Mononuclear cell (primary cell): Measurements from ENCODE around the gene EPB41L1. TPM values are rescaled to one million over a fixed set of nuclear protein-coding genes. Genes with fewer than 3 reads are reported as not detected.
"Not testable (repeated sequence)": the region's sequence is repeated elsewhere in the genome, so short reads cannot be mapped to it uniquely, and the experiment has no call there.

Experiments
- H3K27me3 ChIP-seq: 2 replicates; pipeline ENCODE4 v1.6.0; 2011; ENCODE audit warnings: low read length, control low read depth; ENCODE audit not compliant: insufficient read depth
- H3K4me1 ChIP-seq: 2 replicates; pipeline ENCODE4 v1.5.1; 2011; ENCODE audit warnings: mild to moderate bottlenecking, low read length, control low read depth; ENCODE audit not compliant: insufficient read depth
- H3K4me3 ChIP-seq: 2 replicates; pipeline ENCODE4 v1.5.1; 2011; ENCODE audit warnings: mild to moderate bottlenecking, low read length, moderate library complexity
- H3K9me3 ChIP-seq: 2 replicates; pipeline ENCODE4 v1.5.1; 2011; ENCODE audit warnings: low read depth, mild to moderate bottlenecking, control low read depth, low read length
- total RNA-seq: library from RNA; depleted of rRNA; stranded (reverse); fragments of >200 nt; gene quantifications from one replicate; pipeline ENCODE4 v1.2.3, GENCODE V29; 2012

EPB41L1 gene
- total RNA-seq, 1 donor = 0.21 TPM

- not testable (repeated sequence) for H3K4me1 ChIP-seq, H3K9me3 ChIP-seq, H3K4me3 ChIP-seq, H3K27me3 ChIP-seq
These were observed 17.2 kb upstream of the EPB41L1 start for GRCh38 chr20:36137313-36137712.

DNA sequence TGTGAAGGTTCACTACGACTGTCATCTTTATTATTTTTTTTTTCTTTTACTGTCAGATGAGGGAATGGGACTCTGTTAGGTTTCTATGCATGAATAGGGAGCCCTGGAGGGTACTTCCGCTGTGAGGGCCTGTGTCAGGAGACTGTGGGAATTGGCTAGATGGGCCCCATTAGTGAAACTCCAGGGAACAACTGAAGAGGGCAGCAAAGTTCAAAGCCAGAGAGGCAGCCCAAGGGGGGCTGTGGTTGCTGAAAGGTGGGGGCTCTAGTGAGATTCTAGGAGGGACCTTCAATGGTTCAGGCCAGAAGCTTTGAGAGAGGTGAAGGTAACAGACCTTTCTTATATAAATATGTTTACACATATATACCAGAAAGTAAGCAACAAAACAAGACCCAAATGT is 13.2 kb upstream of the EPB41L1 start:
- Histone ChIP-seq H3K9me3 (no peaks in the 10 kb centered on the region), H3K27me3 (no peaks in the 10 kb centered on the region), H3K4me1 (no peaks in the 10 kb centered on the region), H3K4me3 (no peak overlapping the region)

DNA sequence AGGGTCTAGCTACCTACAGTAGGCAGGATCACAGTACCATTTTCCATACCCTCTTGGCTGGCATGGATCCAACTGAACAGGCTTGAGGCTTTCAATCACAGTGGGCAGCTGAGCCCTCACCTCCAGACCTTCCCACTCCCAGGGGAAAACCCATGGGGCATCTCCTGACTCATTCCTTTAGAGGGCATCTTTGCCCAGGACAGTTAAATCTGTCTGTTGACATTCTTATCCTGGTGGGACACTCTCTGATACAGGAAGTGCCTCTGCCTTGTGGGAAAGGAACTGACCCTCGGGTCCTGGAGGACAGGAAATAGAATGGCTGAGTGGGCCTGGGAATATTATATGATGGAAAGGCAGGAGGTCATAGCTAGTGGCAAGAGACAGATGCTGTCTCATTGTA is 10.2 kb upstream of the EPB41L1 start:
- H3K4me1 ChIP-seq = no peaks in the 10 kb centered on the region
- H3K9me3 ChIP-seq = no peaks in the 10 kb centered on the region
- H3K4me3 ChIP-seq = no peak overlapping the region
- H3K27me3 ChIP-seq = no peaks in the 10 kb centered on the region

GRCh38 chr20:36145877-36146707 is 8.4 kb upstream of the EPB41L1 start:
- Histone ChIP-seq H3K4me1 (no peaks in the 10 kb centered on the region), H3K9me3 (no peaks in the 10 kb centered on the region), H3K27me3 (no peaks in the 10 kb centered on the region), H3K4me3 (no peak overlapping the region)

DNA sequence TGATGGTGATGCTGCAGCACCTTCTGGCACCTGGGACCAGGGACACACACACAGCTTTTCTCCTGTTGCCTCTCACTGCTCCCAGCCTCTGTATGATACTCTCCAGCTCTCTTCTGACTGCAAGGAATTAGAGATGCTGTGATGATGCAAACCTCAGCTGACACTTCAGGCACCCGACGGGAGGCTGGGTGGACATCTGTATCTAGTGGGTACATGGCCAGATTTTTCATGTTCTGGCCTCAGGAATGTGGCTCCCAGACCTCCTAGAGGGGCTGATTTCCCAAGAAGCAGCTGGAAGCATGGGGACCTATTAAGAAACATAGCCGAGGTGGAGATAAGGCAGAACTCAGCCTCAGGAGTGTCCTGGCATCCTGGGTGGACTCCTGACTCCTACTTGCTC is 6.8 kb upstream of the EPB41L1 start:
- no peaks in the 10 kb centered on the region for H3K4me1 ChIP-seq
- H3K9me3 ChIP-seq = no peaks in the 10 kb centered on the region
- no peaks in the 10 kb centered on the region for H3K27me3 ChIP-seq
- H3K4me3 ChIP-seq = no peak overlapping the region

- Histone ChIP-seq H3K9me3 (no peaks in the 10 kb centered on the region), H3K4me1 (no peaks in the 10 kb centered on the region), H3K27me3 (peaks cover 1% of the 10 kb centered on the region), H3K4me3 (no peak overlapping the region)
These were observed 6.1 kb upstream of the EPB41L1 start for GRCh38 chr20:36148439-36148838.

DNA sequence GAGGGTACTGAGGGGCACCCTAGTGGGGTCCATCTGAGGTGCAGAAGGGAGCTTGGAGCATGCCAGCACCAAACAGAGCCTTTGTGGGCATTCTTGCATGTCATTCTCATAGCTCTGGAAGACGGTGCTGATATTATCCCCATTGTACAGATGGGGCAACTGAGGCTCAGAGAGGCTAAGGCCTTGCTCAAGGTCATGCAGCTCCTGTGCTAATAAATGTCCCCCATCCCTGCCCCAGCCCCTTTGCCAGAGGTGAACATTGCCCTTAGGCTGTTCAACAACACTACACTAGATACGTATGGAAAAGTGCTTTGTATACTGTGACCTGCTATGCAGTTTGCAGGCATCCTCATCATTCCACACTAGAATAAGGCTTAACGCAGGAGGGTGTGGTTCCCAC is 5.5 kb upstream of the EPB41L1 start:
- H3K9me3 ChIP-seq = no peaks in the 10 kb centered on the region
- no peaks in the 10 kb centered on the region for H3K4me1 ChIP-seq
- no peak overlapping the region for H3K4me3 ChIP-seq
- H3K27me3 ChIP-seq = peaks cover 7% of the 10 kb centered on the region

DNA sequence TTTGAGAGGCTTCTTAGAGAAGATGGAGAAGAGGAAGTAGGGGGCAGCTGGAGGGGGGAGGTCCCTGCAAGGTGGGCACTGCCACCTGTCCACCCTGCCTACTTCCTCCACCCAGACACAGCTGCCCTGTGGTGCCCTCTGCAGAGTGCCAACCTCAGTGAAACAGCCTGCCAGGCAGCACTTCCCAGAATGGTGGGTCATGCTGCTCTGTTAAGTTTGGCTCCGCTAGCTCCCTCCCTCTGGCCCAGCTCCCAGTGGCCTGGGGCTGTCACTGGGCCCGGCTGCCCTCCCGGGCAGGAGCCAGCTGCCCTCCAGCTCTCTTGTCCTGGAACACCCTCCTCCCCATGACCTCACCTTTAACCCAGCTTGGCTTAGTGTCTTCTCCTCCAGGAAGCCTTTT is 5.1 kb upstream of the EPB41L1 start:
- H3K27me3 ChIP-seq = peaks cover 9% of the 10 kb centered on the region
- H3K4me1 ChIP-seq = no peaks in the 10 kb centered on the region
- H3K4me3 ChIP-seq = no peak overlapping the region
- H3K9me3 ChIP-seq = no peaks in the 10 kb centered on the region

- Histone ChIP-seq H3K4me1 (no peaks in the 10 kb centered on the region), H3K27me3 (peaks cover 16% of the 10 kb centered on the region), H3K9me3 (no peaks in the 10 kb centered on the region), H3K4me3 (no peak overlapping the region)
These were observed 4.1 kb upstream of the EPB41L1 start for GRCh38 chr20:36150489-36150846.

DNA sequence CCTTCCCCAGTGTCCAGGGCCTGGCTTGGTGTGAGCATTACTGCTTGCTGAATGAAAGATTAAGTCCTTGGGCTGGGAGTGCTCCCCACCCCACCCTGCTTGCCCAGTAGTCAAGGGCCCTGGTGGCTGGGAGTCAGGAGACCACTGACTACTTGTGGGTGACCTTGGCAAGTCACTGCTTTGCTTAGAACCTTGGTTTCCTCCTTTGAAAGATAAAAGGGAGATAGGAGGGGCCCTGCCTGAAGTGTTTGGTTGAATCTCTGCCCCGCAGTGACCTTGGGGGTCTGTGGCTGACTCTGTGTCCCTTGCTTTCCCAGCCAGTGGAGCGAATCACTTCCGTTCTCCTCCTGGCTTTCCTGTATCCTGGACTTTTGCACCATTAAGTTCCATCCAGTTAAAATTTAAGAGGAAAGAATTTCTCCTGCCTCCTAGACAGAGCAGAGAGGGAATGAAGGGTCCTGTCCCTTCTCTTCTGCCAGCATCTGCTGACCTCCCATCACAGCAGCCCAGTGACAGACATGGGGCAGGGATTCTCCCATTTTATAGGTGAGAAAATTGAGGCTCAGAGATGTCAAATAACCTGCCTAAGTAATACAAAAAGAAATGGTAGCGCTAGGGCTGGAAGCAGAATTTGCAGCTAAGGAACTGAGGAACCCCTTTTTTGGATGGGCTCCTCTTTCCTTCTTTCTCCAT is 3.5 kb upstream of the EPB41L1 start:
- H3K4me3 ChIP-seq = no peak overlapping the region
- H3K27me3 ChIP-seq = peaks cover 20% of the 10 kb centered on the region
- H3K4me1 ChIP-seq = no peaks in the 10 kb centered on the region

GRCh38 chr20:36152261-36152660 is 2.3 kb upstream of the EPB41L1 start:
- Histone ChIP-seq H3K4me1 (no peaks in the 10 kb centered on the region), H3K9me3 (no peaks in the 10 kb centered on the region), H3K27me3 (peaks cover 22% of the 10 kb centered on the region), H3K4me3 (no peak overlapping the region)

More for the DNA sequence above, 3.5 kb upstream of the EPB41L1 start:
- no peaks in the 10 kb centered on the region for H3K9me3 ChIP-seq

DNA sequence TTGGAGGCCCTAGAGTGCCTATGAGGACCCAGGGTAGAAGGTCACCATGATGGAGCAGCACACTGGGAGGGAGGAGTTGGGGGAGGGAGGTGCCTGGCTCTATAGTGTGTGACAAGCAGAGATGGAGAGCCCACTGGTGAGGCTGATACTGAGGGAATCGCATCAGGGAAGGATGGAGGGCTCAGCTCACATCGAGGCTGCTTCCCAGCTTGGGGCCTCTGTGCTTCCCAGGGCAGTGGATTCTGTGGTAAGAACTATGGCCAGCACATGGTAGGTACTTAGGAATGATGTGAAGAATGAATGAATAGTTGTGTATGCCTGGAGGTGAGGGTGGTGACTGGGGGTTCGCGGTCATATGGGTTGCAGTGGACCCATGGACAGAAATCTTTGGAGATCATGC is 1.3 kb upstream of the EPB41L1 start:
- no peak overlapping the region for H3K4me3 ChIP-seq
- H3K9me3 ChIP-seq = no peaks in the 10 kb centered on the region
- no peaks in the 10 kb centered on the region for H3K4me1 ChIP-seq
- peaks cover 22% of the 10 kb centered on the region for H3K27me3 ChIP-seq

DNA sequence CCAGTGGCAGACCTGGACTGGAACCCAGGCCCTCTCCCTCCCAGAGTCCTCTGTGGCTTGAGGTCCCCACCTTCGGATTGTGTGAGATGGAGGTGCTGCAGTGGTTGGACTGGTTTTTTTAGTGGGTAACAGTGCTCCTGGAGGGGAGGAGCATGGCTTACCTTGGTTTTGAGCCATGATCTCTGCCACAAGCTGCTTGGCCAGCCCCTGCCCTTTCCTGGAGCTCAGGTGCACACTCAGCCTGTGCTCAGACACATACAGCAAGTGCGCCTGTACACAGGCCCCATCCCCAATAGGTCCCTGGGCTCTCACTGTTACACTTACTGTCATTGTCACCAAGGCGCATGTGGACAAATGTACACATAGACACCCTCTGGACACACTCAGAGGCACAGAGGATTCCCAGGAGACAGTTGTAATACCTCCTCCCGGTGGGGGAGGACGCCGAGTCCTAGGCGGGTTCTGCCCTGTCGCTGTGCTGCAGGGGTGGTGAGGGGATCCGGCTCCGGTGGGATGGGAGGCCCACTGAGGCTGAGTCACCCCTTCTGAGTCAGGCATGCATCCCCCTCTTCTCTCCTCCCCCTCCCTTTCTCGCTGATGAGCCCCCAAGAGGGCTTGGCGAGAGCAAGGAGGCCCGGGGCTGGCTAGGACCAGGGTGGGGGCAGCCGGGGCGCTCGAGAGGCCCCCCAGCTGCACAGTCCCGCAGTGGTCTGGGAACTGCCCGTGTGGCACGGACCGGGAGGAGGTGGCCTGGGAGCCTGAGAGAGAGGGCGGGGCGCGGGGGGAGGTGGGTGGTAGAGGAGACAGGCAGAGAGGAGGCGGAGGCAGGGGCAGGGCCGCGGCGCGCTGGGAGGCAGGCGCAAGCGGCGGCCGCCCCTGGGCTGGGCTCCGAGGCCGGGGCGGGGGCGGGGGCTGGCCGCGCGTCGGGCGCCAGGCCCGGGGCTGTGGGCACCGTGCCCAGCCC is 522 bp upstream of the EPB41L1 start:
- H3K4me3 ChIP-seq = no peak overlapping the region
- no peaks in the 10 kb centered on the region for H3K4me1 ChIP-seq
- no peaks in the 10 kb centered on the region for H3K9me3 ChIP-seq
- H3K27me3 ChIP-seq = peaks cover 22% of the 10 kb centered on the region

DNA sequence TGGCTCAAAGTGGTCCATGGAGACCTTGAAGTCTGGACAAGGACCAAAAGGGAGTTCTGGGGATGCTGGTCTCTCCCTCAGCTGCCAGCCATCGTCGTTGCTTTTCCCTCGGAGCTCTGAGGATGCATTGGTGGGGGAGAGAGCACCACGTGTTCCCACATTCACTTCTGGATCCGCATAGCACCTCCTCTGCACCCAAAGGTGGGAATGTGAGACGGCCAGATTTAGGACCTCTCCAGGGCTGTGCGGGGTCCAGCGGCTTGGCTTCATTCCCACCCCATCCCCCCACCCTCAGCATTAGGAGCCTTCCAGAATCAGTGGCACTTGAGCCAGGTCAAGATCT is 1.1 kb downstream of the EPB41L1 start:
- Histone ChIP-seq H3K4me3 (no peak overlapping the region), H3K27me3 (peaks cover 22% of the 10 kb centered on the region), H3K4me1 (no peaks in the 10 kb centered on the region), H3K9me3 (no peaks in the 10 kb centered on the region)

DNA sequence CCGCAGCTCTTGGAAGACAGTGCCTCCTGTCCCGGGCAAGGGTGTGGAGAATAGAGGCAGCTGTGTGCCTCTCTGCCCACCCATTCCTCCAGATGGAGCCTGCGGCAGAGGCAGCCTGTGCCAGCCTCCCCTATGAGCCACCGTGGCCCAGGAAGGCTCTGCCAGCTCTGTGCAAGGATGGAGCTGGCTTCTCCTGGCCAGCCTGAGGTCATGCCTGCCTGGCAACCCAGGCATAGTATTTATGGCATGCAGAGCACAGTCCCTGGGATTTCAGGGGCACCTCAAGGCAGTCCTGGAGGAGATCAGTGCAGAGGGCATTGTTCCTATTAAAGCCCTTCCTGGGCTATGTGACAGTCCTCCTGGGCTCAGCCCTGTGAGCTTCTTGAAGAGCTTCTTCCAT is 1.5 kb downstream of the EPB41L1 start:
- peaks cover 22% of the 10 kb centered on the region for H3K27me3 ChIP-seq
- H3K9me3 ChIP-seq = no peaks in the 10 kb centered on the region
- H3K4me1 ChIP-seq = no peaks in the 10 kb centered on the region
- H3K4me3 ChIP-seq = no peak overlapping the region
